A673 (cell line): Measurements from ENCODE around the gene ROR1. TPM values are rescaled to one million over a fixed set of nuclear protein-coding genes. Genes with fewer than 3 reads are reported as not detected.
A peak's percentile ranks its signal among the peaks of the same experiment; 100 is the strongest.

ENCODE experiments used
- BruUV-seq: library from RNA; stranded (reverse); fragments of 400-500 nt; replicated peaks from 2 replicates; lab custom pipeline; 2021; lab: Mats Ljungman, UMichigan
- CTCF ChIA-PET: fragments of 300-600 bp; sonication (Branson Sonifier 250); formaldehyde crosslinking; loops from one replicate; lab custom pipeline; 2022; ENCODE audit warnings: antibody characterized with exemption; lab: Charles Lee
- POLR2A ChIA-PET: fragments of 300-600 bp; sonication (Branson Sonifier 250); formaldehyde crosslinking; loops from one replicate; lab custom pipeline; 2022; ENCODE audit warnings: antibody characterized with exemption; ENCODE audit not compliant: low non-redundant PET; lab: Charles Lee
- DNase-seq: peaks from one replicate; pipeline ENCODE4 v3.0.0-alpha.2; 2015; ENCODE audit warnings: low spot score
- H3K27ac ChIP-seq: fragments of 200-600 bp; sonication (generic); 2 replicates; pipeline ENCODE4 v1.5.1; 2016; ENCODE audit warnings: mixed run types, low read depth, mild to moderate bottlenecking, mixed read lengths, antibody characterized with exemption, low read length; ENCODE audit not compliant: poor library complexity, severe bottlenecking
- H3K27me3 ChIP-seq: fragments of 200-600 bp; sonication (generic); replicated peaks from 2 replicates; pipeline ENCODE4 v1.6.1; 2017; ENCODE audit warnings: mixed run types, low read depth, mild to moderate bottlenecking, mixed read lengths, antibody characterized with exemption, low read length; ENCODE audit not compliant: insufficient read depth, poor library complexity
- H3K36me3 ChIP-seq: fragments of 200-600 bp; sonication (generic); 2 replicates; pipeline ENCODE4 v1.6.1; 2016; ENCODE audit warnings: mixed run types, mild to moderate bottlenecking, mixed read lengths, antibody characterized with exemption, low read length; ENCODE audit not compliant: insufficient read depth, poor library complexity, severe bottlenecking
- H3K4me1 ChIP-seq: fragments of 200-600 bp; sonication (generic); 2 replicates; pipeline ENCODE4 v1.6.1; 2017; ENCODE audit warnings: mixed run types, mild to moderate bottlenecking, mixed read lengths, antibody characterized with exemption, low read length; ENCODE audit not compliant: insufficient read depth, poor library complexity, severe bottlenecking
- H3K4me3 ChIP-seq: fragments of 200-600 bp; sonication (generic); 2 replicates; pipeline ENCODE4 v1.5.1; 2016; ENCODE audit warnings: low read depth, mixed run types, mild to moderate bottlenecking, mixed read lengths, low read length; ENCODE audit not compliant: poor library complexity, severe bottlenecking
- H3K9me3 ChIP-seq: fragments of 200-600 bp; sonication (generic); 2 replicates; pipeline ENCODE4 v1.6.1; 2016; ENCODE audit warnings: mixed run types, low read depth, mild to moderate bottlenecking, mixed read lengths, antibody characterized with exemption, low read length; ENCODE audit not compliant: poor library complexity, severe bottlenecking
- EZH2 ChIP-seq: fragments of 200-600 bp; sonication (generic); IDR thresholded peaks from 2 replicates; pipeline ENCODE4 v1.6.1; 2017; ENCODE audit warnings: borderline replicate concordance, low read depth, mild to moderate bottlenecking, mixed read lengths, antibody characterized with exemption, low read length; ENCODE audit not compliant: poor library complexity, severe bottlenecking
- intact Hi-C: fragments of 100-400 bp; cut with micrococcal nuclease; formaldehyde crosslinking; loops from one replicate; pipeline ENCODE4 v1.10.0; 2022; ENCODE audit not compliant: unreplicated experiment
- total RNA-seq: library from RNA; stranded (reverse); gene quantifications from 2 replicates; pipeline ENCODE4 v1.2.3, GENCODE V29; 2021
- TF ChIP-seq, protein P1 (sequence below): fragments of 300-800, 200-600 bp; sonication (generic); conservative IDR thresholded peaks from 2 replicates; pipeline ENCODE4 v1.5.1; 2017; ENCODE audit warnings: low read depth, mild to moderate bottlenecking, antibody characterized with exemption, low read length, moderate library complexity, mixed read lengths

The ROR1 gene
- total RNA-seq, 1 experiment from 2014 or later = 7.4 TPM

DNA sequence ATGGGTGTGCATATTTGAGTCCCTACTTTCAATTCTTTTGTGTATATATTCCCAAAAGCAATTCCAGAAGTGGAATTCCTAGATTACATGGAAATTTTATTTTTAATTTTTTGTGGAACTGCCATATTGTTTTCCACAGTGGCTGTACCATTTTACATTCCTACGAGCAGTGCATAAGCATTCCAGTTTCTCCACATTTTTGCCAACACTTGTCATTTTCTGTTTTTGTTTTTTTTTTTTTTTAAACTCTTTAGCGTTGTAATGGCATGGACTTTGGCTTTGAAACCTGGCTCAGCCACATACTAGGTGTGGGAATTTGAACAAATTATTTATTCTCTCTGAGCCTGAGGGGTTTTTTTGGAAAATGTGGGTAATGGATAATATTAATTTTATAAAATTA is 215.1 kb downstream of the ROR1 start:
- intact Hi-C loops = no loop called here

GRCh38 chr1:63991685-63992084 is 217.9 kb downstream of the ROR1 start:
- ChIA-PET CTCF (no interaction called here), POLR2A (no interaction called here)
- intact Hi-C loops = no loop called here
- BruUV-seq = no TSS peak
- Histone ChIP-seq H3K27ac (no peak overlapping the region), H3K27me3 (no peaks in the 10 kb centered on the region), H3K4me3 (no peak overlapping the region), H3K36me3 (no peaks in the 10 kb centered on the region), H3K9me3 (no peaks in the 10 kb centered on the region), H3K4me1 (no peaks in the 10 kb centered on the region)
- no peak for TF ChIP-seq EZH2
- TF ChIP-seq, protein P1, sequence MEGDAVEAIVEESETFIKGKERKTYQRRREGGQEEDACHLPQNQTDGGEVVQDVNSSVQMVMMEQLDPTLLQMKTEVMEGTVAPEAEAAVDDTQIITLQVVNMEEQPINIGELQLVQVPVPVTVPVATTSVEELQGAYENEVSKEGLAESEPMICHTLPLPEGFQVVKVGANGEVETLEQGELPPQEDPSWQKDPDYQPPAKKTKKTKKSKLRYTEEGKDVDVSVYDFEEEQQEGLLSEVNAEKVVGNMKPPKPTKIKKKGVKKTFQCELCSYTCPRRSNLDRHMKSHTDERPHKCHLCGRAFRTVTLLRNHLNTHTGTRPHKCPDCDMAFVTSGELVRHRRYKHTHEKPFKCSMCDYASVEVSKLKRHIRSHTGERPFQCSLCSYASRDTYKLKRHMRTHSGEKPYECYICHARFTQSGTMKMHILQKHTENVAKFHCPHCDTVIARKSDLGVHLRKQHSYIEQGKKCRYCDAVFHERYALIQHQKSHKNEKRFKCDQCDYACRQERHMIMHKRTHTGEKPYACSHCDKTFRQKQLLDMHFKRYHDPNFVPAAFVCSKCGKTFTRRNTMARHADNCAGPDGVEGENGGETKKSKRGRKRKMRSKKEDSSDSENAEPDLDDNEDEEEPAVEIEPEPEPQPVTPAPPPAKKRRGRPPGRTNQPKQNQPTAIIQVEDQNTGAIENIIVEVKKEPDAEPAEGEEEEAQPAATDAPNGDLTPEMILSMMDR = no peak
- no peak for DNase-seq

More for the DNA sequence above, 215.1 kb downstream of the ROR1 start:
- CTCF ChIA-PET = no interaction called here
- Histone ChIP-seq H3K27me3 (no peaks in the 10 kb centered on the region), H3K36me3 (no peaks in the 10 kb centered on the region), H3K9me3 (no peaks in the 10 kb centered on the region), H3K4me3 (no peak overlapping the region), H3K27ac (no peak overlapping the region), H3K4me1 (no peaks in the 10 kb centered on the region)
- no peak for TF ChIP-seq EZH2
- TF ChIP-seq, protein P1 = no peak
- POLR2A ChIA-PET = no interaction called here
- no TSS peak for BruUV-seq
- DNase-seq = no peak

GRCh38 chr1:64000021-64000420 is 226.2 kb downstream of the ROR1 start:
- ChIA-PET CTCF (no interaction called here), POLR2A (no interaction called here)
- Histone ChIP-seq H3K9me3 (no peaks in the 10 kb centered on the region), H3K36me3 (no peaks in the 10 kb centered on the region), H3K27ac (no peak overlapping the region), H3K4me3 (no peak overlapping the region), H3K27me3 (no peaks in the 10 kb centered on the region), H3K4me1 (no peaks in the 10 kb centered on the region)
- peak; percentile 34 for DNase-seq
- intact Hi-C loops = no loop called here
- TF ChIP-seq, protein P1 = no peak
- no peak for TF ChIP-seq EZH2
- no TSS peak for BruUV-seq
